HG03159 (cell line): ENCODE data around the gene GIPC1.
"Not testable (repeated sequence)": the region's sequence is repeated elsewhere in the genome, so short reads cannot be mapped to it uniquely, and the experiment has no call there.

Source experiments
- ATAC-seq: cut with Tn5 transposase; IDR thresholded peaks from one replicate; pipeline ENCODE4 v1.9.1; 2021; ENCODE audit warnings: mild to moderate bottlenecking, moderate library complexity; ENCODE audit not compliant: unreplicated experiment

The GIPC1 gene, protein sequence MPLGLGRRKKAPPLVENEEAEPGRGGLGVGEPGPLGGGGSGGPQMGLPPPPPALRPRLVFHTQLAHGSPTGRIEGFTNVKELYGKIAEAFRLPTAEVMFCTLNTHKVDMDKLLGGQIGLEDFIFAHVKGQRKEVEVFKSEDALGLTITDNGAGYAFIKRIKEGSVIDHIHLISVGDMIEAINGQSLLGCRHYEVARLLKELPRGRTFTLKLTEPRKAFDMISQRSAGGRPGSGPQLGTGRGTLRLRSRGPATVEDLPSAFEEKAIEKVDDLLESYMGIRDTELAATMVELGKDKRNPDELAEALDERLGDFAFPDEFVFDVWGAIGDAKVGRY

DNA sequence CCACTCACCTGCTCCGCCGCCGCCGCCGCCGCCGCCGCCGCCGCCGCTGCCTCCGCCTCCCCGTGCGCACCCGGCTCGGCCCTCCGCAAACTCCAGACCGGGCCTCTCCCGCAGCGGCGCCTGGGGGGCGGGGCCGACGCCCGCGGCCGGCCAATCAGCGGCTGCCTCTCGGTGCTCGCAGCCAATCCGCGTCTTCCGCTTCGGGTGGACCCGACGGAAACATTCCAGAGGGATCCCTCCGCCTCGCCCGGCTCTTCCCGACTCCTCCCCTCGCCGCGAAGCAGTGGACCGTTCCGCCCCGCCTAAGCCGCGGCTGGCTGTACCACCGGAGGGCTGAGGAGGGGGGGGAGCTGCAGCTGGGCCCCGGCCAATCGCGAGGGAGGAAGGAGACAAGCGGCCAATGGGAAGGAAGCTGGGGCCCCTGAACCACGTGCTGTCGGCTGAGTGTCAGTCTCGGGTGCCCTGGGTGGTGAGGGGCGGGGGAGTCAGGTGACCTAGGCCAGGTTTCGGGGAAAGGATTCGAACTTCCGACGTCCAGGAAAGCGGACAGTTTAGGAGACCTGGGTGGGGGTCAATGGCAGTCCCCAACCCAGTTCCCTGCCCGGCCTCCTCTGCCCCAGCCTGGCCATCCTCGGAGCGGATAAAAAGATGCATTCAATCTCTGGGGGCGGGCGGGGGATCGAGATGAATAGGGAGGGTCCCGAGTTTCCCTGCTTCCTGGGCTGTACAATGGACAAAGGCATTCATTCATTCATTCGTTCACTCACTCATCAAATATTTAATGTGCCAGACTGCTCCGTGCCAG, at the start of gene GIPC1:
TSS of gene GIPC1 (minus strand) at position 99 of the 805 bp plus-strand sequence. CDS start 13,151 bp downstream, outside the sequence.
- ATAC-seq, result peak; percentile 64

- no peak for ATAC-seq
Observed at GRCh38 chr19:14545716-14546082, 49.8 kb upstream of the GIPC1 start.

GRCh38 chr19:14544977-14545715, 49.2 kb upstream of the GIPC1 start:
- no peak for ATAC-seq

- no peak for ATAC-seq
Observed at GRCh38 chr19:14544047-14544446, 48.1 kb upstream of the GIPC1 start.

DNA sequence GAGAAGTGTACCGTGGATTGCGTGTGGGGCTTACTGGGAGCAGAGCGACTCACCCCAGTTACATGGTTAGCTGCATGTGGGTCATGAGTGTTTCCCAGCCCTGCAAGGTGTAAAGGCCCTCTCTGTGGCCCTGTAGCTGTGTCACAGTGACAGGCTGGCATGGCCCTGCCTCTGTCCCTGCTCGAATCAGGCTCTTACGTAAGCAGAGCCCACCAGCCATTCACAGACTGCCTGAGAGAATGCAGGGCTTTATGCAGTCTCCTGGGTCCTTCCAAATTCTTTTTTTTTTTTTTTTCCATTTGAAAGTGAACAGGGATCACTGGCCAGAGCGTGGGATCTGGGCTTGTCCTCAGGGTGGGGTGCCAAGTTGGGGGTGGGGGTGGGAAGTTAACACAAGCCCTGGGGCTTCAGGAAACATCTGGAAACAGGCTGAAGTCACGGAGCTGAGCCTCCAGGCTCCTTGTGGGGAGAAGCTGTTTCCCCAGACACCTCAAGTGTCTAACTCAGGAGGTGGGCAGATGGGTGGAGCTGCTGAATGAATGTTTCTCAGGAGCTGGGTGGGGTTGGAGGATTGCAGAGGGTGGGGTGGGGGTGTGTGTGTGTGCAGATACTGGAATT, 46.9 kb upstream of the GIPC1 start:
- ATAC-seq, result no peak

- not testable (repeated sequence) for ATAC-seq
Observed at GRCh38 chr19:14541979-14542378, 46.1 kb upstream of the GIPC1 start.

DNA sequence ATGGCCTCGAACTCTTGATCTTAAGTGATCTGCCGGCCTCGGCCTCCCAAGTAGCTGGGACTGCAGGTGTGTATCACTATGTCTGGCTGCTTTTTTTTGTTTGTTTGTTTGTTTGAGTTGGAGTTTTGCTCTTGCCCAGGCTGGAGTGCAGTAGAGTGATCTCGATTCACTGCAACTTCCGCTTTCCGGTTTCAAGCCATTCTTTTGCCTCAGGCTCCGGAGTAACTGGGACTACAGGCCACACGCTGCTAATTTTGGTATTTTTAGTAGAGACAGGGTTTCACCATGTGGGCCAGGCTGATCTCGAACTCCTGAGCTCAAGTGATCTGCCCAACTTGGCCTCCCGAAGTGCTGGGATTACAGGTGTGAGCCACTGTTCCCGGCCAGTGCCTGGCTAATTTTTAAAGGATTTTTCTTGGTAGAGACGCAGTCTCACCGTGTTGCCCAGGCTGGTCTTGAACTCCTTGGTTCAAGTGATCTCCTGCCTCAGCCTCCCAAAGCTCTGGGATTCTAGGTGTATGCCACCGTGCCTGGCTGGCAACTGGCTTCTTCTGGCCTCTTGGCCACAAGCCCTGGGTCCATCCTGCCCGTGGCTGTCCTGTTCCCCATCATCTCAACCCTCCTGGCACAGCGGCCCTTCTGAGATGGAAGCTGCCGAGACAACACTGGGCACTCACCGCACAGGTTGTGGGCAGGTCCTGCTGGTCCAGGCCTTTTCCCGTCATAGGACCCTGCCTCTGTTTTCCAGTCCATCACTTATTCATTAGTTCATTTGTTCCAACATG, 45.0 kb upstream of the GIPC1 start:
- no peak for ATAC-seq

GRCh38 chr19:14536926-14537692, 41.2 kb upstream of the GIPC1 start:
- no peak for ATAC-seq

GRCh38 chr19:14533450-14533849, 37.5 kb upstream of the GIPC1 start:
- no peak for ATAC-seq

- ATAC-seq, result no peak
Observed at GRCh38 chr19:14530506-14530905, 34.6 kb upstream of the GIPC1 start.

GRCh38 chr19:14530005-14530348, 34.0 kb upstream of the GIPC1 start:
- ATAC-seq, result no peak

GRCh38 chr19:14529254-14530004, 33.5 kb upstream of the GIPC1 start, which contains the start of gene TECR:
TECR (plus strand) TSS chr19:14529594; CDS start chr19:14529697, 103 bp downstream.
- ATAC-seq, result peak; percentile 91

GRCh38 chr19:14528419-14529253, 32.7 kb upstream of the GIPC1 start:
- ATAC-seq, result no peak

- ATAC-seq, result no peak
Observed at GRCh38 chr19:14526423-14526822, 30.5 kb upstream of the GIPC1 start.

DNA sequence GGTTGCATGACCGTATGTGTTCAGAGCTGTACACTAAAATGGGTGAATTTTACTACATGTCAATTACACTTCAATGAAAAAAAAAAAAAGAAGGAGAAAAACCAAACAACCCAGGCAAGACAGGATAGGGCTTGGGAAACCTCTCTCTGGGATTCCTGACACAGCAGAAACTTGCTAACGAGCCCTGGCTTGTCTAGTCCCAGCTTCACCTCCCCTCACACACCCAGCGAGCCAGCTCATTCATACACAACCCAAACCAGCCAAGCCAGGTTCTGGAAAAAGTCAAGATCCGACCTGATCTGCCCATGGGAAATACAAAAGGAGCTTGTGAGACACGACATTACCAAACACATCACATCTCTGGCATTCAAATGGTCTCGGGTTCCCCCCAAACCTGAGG, 29.8 kb upstream of the GIPC1 start:
- no peak for ATAC-seq

- ATAC-seq, result no peak
Observed at GRCh38 chr19:14520543-14520942, 24.6 kb upstream of the GIPC1 start.

DNA sequence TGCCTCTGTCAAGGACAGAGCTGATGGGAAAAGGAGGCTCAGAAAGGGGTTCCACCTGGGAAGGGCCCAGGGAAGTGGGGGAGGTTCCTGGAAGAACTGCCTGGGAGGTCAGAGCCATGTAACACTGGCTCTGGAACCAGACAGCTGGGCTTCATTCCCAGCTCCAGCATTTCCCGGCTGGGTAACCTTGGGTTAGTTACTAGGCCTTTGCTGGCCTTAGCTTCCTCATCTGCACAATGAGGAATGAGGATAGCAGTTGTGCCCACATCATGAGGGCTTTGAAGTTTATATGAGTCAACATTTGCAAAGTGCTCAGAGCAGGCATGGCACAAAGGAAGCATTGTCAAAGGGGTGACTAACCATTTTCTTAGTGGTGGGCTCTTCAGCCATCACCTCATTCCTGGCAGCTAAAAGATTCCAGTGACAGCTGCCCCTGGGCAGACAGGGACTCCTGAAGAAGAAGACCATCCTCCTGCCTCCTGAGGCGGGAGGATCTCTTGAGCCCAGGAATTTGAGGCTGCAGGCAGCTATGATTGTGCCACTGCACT, 24.0 kb upstream of the GIPC1 start:
- no peak for ATAC-seq
